ENCODE data around the gene NAV2.
A peak's percentile ranks its signal among the peaks of the same experiment; 100 is the strongest.

Gene NAV2

DNA sequence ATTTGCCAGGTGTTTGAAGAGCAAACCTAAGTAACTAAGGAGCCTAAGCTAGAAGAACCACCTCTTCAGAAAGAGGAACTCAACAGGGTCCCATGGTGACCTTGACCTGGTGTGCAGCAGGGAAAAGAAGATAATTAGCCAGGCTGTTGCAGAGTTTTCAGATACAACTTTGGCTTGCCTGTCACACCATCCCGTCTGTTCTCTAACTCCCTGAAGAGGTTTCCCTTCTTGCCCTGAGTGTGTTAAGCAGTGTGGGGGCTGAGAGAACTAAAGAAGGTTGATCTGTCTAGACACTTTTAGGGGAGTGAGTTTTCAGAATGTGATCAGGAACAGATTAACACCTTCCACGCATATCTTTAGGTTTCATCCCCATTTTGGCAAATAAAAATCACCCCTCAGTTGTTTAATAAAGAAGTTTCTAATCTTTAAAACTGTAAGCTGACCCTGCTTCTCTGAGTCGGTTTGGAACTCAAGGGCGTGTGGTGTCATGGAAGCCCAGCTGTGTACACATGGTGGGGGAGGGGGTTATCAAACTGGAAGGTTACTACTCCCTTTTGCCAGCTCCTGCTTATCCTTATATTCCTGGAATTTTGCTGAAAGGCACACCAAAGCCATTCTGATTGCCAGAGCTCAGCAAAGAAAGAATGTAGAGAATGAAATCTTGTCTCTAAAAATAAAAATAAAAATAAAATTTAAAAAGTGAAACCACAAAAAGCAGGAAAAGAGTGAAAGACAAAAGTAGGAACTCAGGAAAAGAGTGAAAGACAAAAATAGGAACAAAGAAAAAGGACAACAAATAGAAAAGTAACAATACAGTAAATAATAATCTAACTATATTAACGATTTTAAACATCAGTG, 377.4 kb downstream of the NAV2 start:
- TF ChIP-seq, protein P1, sequence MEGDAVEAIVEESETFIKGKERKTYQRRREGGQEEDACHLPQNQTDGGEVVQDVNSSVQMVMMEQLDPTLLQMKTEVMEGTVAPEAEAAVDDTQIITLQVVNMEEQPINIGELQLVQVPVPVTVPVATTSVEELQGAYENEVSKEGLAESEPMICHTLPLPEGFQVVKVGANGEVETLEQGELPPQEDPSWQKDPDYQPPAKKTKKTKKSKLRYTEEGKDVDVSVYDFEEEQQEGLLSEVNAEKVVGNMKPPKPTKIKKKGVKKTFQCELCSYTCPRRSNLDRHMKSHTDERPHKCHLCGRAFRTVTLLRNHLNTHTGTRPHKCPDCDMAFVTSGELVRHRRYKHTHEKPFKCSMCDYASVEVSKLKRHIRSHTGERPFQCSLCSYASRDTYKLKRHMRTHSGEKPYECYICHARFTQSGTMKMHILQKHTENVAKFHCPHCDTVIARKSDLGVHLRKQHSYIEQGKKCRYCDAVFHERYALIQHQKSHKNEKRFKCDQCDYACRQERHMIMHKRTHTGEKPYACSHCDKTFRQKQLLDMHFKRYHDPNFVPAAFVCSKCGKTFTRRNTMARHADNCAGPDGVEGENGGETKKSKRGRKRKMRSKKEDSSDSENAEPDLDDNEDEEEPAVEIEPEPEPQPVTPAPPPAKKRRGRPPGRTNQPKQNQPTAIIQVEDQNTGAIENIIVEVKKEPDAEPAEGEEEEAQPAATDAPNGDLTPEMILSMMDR (IDR thresholded peaks at IDR 0.05; ENCODE audit: low read depth, low read length): no peak
- DNase-seq (ENCODE audit: extremely low read depth, low read depth): no peak

- TF ChIP-seq, protein P1 (IDR thresholded peaks at IDR 0.05; ENCODE audit: low read depth, low read length): no peak
- DNase-seq (ENCODE audit: extremely low read depth, low read depth): no peak
Observed at GRCh38 chr11:20090654-20091374, 378.2 kb downstream of the NAV2 start.

DNA sequence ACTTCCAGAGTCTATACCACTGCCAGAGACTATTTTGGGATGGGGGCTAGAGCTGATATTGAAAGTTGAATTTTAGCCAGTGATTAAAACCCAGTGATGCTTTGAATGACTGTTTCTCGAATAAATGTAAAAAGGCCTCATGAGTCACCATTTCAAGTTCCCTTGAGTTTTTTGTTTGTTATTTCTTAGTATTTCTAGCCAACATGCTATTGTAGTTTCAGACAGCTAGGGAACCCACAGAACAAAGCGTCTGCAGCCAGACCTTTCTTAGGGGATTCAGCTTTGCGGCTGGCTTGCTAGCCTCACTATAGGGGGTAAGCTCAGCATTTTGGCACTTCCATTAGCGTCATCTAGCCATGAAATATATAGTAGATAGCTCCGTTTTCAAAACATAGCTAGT, 381.1 kb downstream of the NAV2 start:
- no peak for DNase-seq (ENCODE audit: extremely low read depth, low read depth)
- TF ChIP-seq, protein P1 (IDR thresholded peaks at IDR 0.05; ENCODE audit: low read depth, low read length): no peak

DNA sequence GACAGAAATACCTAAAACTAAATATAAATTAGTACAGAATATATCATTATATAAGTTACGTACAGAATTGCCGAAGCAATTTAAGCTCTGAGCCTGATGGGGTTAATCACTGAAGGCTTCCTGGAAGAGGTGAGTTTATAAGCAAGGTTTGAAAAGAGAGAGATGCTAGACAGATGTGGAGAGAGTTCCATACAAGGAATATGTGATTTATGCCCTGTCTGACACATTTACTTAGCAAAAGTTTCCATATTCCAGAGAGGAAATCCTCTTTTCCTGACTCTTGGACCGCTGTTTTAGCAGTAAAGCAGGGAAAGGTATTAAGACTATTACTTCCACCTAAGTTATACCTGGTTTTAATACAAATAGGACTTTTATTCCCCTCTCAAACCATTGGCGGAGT, 382.6 kb downstream of the NAV2 start:
- no peak for DNase-seq (ENCODE audit: extremely low read depth, low read depth)
- TF ChIP-seq, protein P1 (IDR thresholded peaks at IDR 0.05; ENCODE audit: low read depth, low read length): no peak

DNA sequence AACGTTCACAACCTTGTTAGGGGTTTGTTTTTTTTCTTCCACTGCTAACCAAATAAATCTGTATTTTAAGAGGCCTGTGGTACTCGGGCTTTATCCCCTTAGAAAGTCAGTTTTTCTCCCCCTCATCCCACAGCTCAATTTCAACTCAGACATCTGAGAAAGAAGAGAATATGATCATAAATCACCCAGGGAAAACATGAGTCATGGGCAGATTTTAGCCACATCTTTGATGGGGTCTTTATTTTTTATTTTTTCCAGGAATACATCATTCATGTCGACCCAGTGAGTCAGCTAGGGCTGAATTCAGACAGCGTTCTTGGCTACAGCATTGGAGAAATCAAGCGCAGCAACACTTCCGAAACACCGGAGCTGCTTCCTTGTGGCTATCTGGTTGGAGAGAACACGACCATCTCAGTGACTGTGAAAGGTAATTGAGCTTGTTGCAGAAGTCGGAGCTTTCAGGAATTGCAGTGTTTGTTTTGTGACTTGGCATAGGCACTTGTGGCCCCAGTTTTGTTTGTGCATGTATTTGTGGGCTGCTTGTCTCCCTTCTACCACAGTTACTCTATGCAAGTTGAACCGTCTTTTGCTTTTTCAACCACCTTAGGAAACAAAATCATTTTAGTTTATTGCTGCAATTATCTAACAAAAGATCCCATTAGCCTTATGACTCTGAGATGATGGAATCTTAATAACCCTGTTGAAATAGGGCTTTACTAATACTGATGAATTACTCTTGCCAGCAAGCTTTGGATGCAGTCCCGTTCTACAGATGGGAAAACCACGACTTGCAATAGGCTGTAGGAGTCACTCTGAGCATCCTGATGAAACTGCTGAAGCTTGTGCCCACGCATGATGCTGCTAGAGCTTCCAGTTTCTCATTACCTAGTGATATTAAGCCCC, 384.9 kb downstream of the NAV2 start:
- DNase-seq (ENCODE audit: extremely low read depth, low read depth): peak; percentile 89
- TF ChIP-seq, protein P1 (IDR thresholded peaks at IDR 0.05; ENCODE audit: low read depth, low read length): no peak

DNA sequence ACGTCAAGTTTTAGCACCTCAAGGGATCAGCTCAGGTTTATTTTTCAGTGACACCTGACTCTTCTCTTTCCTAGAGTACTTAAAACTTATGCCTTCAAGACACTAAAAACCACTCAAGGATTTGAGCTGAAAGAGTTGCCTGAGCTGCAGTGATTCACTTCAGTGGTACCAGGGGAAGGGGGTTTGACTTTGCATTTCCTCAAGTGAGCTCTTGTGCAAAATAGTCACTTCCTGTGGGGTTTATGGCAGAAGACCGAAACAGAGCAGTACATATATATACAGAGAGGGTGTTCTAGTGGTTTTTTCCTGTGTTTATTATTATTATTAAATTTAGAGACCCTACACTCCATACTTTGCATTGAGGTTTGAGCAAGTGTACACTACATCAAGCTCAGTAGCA, 386.9 kb downstream of the NAV2 start:
- DNase-seq (ENCODE audit: extremely low read depth, low read depth): no peak
- TF ChIP-seq, protein P1 (IDR thresholded peaks at IDR 0.05; ENCODE audit: low read depth, low read length): no peak

Data from AG09319 (cell line).